IMR-90 (cell line): ENCODE data around the gene SUN1.

Experiments used
- BHLHE40 ChIP-seq: fragments of 150-350 bp; IDR thresholded peaks from 2 replicates; pipeline ENCODE4 v1.6.1; 2016; ENCODE audit warnings: mild to moderate bottlenecking, low read depth, low read length
- CEBPB ChIP-seq: IDR thresholded peaks from 2 replicates; pipeline ENCODE4 v1.6.1; 2012; ENCODE audit warnings: low read depth, low read length, improper control_type of control experiment
- CTCF ChIP-seq: conservative IDR thresholded peaks from 2 replicates; pipeline ENCODE4 v1.5.1; 2012; ENCODE audit warnings: mild to moderate bottlenecking, low read depth, low read length, improper control_type of control experiment
- POLR2A ChIP-seq: IDR thresholded peaks from 2 replicates; pipeline ENCODE4 v1.6.1; 2012; ENCODE audit warnings: mild to moderate bottlenecking, low read depth, low read length
- RAD21 ChIP-seq: IDR thresholded peaks from 2 replicates; pipeline ENCODE4 v1.6.1; 2012; ENCODE audit warnings: low read length, improper control_type of control experiment
- RCOR1 ChIP-seq: IDR thresholded peaks from 2 replicates; pipeline ENCODE4 v1.6.1; 2012; ENCODE audit warnings: mild to moderate bottlenecking, low read length, improper control_type of control experiment; ENCODE audit not compliant: insufficient replicate concordance

GRCh38 chr7:783556-784490 is 48.5 kb upstream of the SUN1 start:
- TF ChIP-seq CTCF, result no peak
- no peak for TF ChIP-seq POLR2A
- no peak for TF ChIP-seq RAD21
- no peak for TF ChIP-seq RCOR1
- no peak for TF ChIP-seq BHLHE40
- no peak for TF ChIP-seq CEBPB
